Activated naive CD4-positive, alpha-beta T cell treated with anti-CD3 and anti-CD28 coated beads, Interleukin-2, amount 50 U/mL, for 24 hours (primary cell): Measurements from ENCODE around the gene SUSD5.
"Not testable (repeated sequence)": the region's sequence is repeated elsewhere in the genome, so short reads cannot be mapped to it uniquely, and the experiment has no call there.

ENCODE experiments used
- H3K27ac Mint-ChIP-seq: one replicate; pipeline ENCODE4 v1.8.0; 2021; ENCODE audit warnings: mild to moderate bottlenecking, mixed read lengths
- H3K27me3 Mint-ChIP-seq: one replicate; pipeline ENCODE4 v1.8.0; 2021; ENCODE audit warnings: mixed read lengths
- H3K36me3 Mint-ChIP-seq: one replicate; pipeline ENCODE4 v1.8.0; 2021; ENCODE audit warnings: mixed read lengths
- H3K4me1 Mint-ChIP-seq: one replicate; pipeline ENCODE4 v1.8.0; 2021; ENCODE audit warnings: mixed read lengths
- H3K4me3 Mint-ChIP-seq: one replicate; pipeline ENCODE4 v1.8.0; 2021; ENCODE audit warnings: mild to moderate bottlenecking, mixed read lengths
- H3K9me3 Mint-ChIP-seq: one replicate; pipeline ENCODE4 v1.8.0; 2021; ENCODE audit warnings: mixed read lengths

SUSD5 gene

GRCh38 chr3:33173672-33174071 lies 44.9 kb downstream of the SUSD5 start:
- Mint-ChIP-seq H3K4me3 (no peak overlapping the region), H3K36me3 (no peaks in the 10 kb centered on the region), H3K9me3 (peaks cover 4% of the 10 kb centered on the region), H3K4me1 (peaks cover 5% of the 10 kb centered on the region), H3K27ac (no peak overlapping the region), H3K27me3 (peaks cover 6% of the 10 kb centered on the region)

DNA sequence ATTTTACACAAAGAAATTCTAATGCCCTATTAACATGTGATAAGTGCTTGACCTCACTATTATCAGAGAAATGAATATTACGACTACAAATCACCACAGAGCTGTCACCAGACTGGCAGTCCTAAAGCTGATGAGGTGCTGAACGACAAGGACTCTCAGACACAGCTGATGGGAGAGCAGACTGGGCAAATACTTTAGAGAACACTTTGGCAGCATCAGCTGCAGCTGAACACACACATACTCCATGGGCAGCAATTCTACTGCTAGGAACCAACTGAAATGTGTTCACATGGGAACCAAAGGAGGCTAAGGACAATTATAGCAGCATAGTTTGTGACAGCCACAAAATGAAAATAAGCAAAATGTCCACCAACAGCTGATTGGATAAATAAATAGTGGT lies 45.5 kb downstream of the SUSD5 start:
- no peak overlapping the region for H3K27ac Mint-ChIP-seq
- H3K4me3 Mint-ChIP-seq, result no peak overlapping the region
- peaks cover 3% of the 10 kb centered on the region for H3K9me3 Mint-ChIP-seq
- H3K36me3 Mint-ChIP-seq, result no peaks in the 10 kb centered on the region
- peaks cover 6% of the 10 kb centered on the region for H3K27me3 Mint-ChIP-seq
- H3K4me1 Mint-ChIP-seq, result peaks cover 5% of the 10 kb centered on the region

DNA sequence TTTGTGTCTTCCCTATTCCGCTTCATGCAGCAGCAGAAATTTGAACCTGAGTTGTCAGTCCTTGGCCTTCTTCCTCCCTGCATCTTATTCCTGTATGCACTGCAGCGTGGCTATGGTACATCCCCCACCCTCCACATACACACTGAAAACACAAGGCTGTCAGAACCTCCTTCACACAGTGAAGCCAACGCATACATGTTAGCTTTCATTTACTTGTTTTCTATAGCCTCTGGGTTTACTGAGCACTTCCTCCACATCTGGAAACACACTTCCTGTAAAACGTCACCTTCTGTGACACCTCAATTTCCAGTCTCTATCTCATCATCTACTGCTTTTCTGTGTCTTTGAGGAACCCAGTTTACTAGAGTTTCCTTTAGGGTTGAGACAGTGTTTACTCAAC lies 47.0 kb downstream of the SUSD5 start:
- no peak overlapping the region for H3K27ac Mint-ChIP-seq
- no peaks in the 10 kb centered on the region for H3K36me3 Mint-ChIP-seq
- H3K4me1 Mint-ChIP-seq, result peaks cover 5% of the 10 kb centered on the region
- H3K27me3 Mint-ChIP-seq, result peaks cover 1% of the 10 kb centered on the region
- no peaks in the 10 kb centered on the region for H3K9me3 Mint-ChIP-seq
- no peak overlapping the region for H3K4me3 Mint-ChIP-seq

DNA sequence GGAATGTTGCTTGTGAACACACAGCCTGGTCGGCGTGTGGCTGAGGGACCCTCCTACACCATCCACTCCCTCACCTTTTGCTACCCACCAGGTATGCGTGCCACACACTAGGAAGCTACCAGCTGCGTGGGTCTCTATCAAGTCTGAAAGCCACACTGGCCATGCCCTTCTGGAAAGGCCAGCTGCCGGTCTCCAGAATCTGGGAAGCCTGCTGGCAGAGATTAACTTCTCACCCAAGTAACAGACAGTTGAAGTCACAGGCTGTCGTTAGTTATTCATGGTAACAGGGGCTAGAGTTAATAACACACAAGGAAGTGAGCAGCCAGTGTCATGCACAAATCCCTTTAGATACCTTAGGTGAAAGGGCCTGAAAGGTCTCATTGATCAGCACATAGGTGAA lies 48.1 kb downstream of the SUSD5 start:
- no peaks in the 10 kb centered on the region for H3K9me3 Mint-ChIP-seq
- no peaks in the 10 kb centered on the region for H3K36me3 Mint-ChIP-seq
- peaks cover 5% of the 10 kb centered on the region for H3K4me1 Mint-ChIP-seq
- H3K27me3 Mint-ChIP-seq, result no peaks in the 10 kb centered on the region
- no peak overlapping the region for H3K27ac Mint-ChIP-seq
- no peak overlapping the region for H3K4me3 Mint-ChIP-seq

DNA sequence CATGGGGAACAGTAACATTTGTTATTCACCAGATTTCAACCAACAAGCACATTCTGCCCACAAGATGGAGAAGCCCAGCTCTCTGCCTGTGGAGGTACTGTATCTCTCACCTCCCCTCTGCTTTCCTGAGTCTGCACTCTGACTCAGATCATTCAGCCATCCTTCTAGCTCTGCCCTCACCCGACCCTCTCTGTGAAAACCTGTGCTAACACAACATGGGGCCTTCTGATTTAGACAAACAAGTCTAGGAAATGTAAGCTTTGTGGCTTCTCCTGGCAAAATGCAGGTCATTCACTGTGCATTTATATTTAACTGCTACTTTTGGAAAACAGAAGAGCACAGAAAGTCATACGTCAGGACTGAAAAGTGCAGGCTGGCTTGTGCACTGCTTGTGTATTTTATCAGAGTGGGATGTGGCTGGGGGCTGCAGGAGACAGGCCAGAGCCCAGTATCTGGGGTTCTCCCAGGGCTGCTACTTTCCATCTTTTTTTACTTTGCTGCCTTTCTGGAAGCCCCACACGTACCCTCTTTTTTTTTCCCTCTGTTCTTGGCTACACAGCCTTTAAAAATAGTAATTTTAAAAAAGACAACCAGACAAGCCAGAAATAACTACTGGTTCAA lies 50.8 kb downstream of the SUSD5 start:
- H3K27me3 Mint-ChIP-seq, result peaks cover 2% of the 10 kb centered on the region
- H3K36me3 Mint-ChIP-seq, result no peaks in the 10 kb centered on the region
- no peaks in the 10 kb centered on the region for H3K9me3 Mint-ChIP-seq
- peaks cover 5% of the 10 kb centered on the region for H3K4me1 Mint-ChIP-seq
- H3K27ac Mint-ChIP-seq, result no peak overlapping the region
- no peak overlapping the region for H3K4me3 Mint-ChIP-seq

- H3K27me3 Mint-ChIP-seq, result peaks cover 2% of the 10 kb centered on the region
- no peaks in the 10 kb centered on the region for H3K9me3 Mint-ChIP-seq
- H3K36me3 Mint-ChIP-seq, result no peaks in the 10 kb centered on the region
- H3K4me3 Mint-ChIP-seq, result no peak overlapping the region
- H3K27ac Mint-ChIP-seq, result no peak overlapping the region
- peaks cover 5% of the 10 kb centered on the region for H3K4me1 Mint-ChIP-seq
These were observed 51.3 kb downstream of the SUSD5 start for GRCh38 chr3:33167284-33167683.

GRCh38 chr3:33166095-33166494 lies 52.5 kb downstream of the SUSD5 start:
- no peak overlapping the region for H3K4me3 Mint-ChIP-seq
- H3K27ac Mint-ChIP-seq, result no peak overlapping the region

GRCh38 chr3:33165372-33165771 lies 53.2 kb downstream of the SUSD5 start:
- Mint-ChIP-seq H3K4me3 (no peak overlapping the region), H3K27me3 (peaks cover 9% of the 10 kb centered on the region), H3K36me3 (no peaks in the 10 kb centered on the region), H3K4me1 (no peaks in the 10 kb centered on the region), H3K27ac (no peak overlapping the region), H3K9me3 (no peaks in the 10 kb centered on the region)

More at GRCh38 chr3:33166095-33166494, 52.5 kb downstream of the SUSD5 start:
- Mint-ChIP-seq H3K4me1 (no peaks in the 10 kb centered on the region), H3K9me3 (no peaks in the 10 kb centered on the region), H3K27me3 (peaks cover 3% of the 10 kb centered on the region), H3K36me3 (no peaks in the 10 kb centered on the region)

GRCh38 chr3:33162621-33163020 lies 56.0 kb downstream of the SUSD5 start:
- H3K36me3 Mint-ChIP-seq, H3K4me3 Mint-ChIP-seq, H3K9me3 Mint-ChIP-seq, H3K4me1 Mint-ChIP-seq, H3K27ac Mint-ChIP-seq: not testable (repeated sequence)
- peaks cover 23% of the 10 kb centered on the region for H3K27me3 Mint-ChIP-seq

- Mint-ChIP-seq H3K27ac (no peak overlapping the region), H3K4me3 (no peak overlapping the region), H3K36me3 (no peaks in the 10 kb centered on the region), H3K9me3 (no peaks in the 10 kb centered on the region), H3K27me3 (peaks cover 23% of the 10 kb centered on the region), H3K4me1 (no peaks in the 10 kb centered on the region)
These were observed 58.6 kb downstream of the SUSD5 start for GRCh38 chr3:33159981-33160380.

DNA sequence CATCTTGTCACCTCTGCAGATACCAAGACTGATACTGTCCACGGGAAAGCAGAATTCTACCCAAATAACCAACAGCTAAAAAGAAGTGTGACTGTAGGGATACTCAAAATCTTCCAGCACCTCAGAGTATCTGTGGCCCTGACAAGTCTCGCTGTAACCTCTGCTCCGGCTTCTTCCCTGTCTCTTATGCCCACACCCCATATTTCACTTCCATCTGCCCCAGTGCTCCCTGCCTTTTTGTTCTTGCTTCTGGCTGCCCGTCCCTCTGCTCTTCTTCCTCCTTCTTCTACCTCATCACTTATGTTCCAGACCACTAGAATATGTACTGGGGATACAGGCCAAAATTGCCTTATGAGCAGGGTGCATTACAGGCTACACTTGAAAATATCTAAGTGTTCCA lies 59.4 kb downstream of the SUSD5 start:
- Mint-ChIP-seq H3K4me3 (no peak overlapping the region), H3K27ac (no peak overlapping the region), H3K9me3 (no peaks in the 10 kb centered on the region), H3K36me3 (no peaks in the 10 kb centered on the region), H3K27me3 (peaks cover 23% of the 10 kb centered on the region), H3K4me1 (no peaks in the 10 kb centered on the region)

GRCh38 chr3:33155301-33155700 lies 63.3 kb downstream of the SUSD5 start:
- no peaks in the 10 kb centered on the region for H3K36me3 Mint-ChIP-seq
- H3K4me1 Mint-ChIP-seq, result no peaks in the 10 kb centered on the region
- H3K9me3 Mint-ChIP-seq, result no peaks in the 10 kb centered on the region
- H3K27me3 Mint-ChIP-seq, result peaks cover 17% of the 10 kb centered on the region
- no peak overlapping the region for H3K27ac Mint-ChIP-seq
- H3K4me3 Mint-ChIP-seq, result no peak overlapping the region

DNA sequence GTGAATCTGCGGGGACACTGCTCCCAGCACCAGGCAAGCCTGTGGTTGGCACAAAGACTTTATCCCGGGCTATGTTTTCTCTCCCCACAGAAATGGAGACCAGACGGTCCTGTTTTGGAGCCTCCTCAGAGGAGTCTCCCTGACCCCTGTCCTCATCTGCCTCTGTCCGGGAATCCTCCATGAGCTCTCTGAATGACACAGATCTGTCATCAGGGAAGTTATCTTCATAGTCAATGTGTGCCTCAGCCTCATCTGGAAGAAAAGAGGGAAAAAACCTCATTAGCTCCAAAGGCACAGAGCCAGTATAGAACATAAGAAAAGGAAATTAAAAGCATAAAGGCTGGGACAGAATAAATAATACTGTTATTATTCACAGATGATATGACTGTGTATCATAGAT lies 64.8 kb downstream of the SUSD5 start:
- H3K27me3 Mint-ChIP-seq, result peaks cover 11% of the 10 kb centered on the region
- H3K4me3 Mint-ChIP-seq, result no peak overlapping the region
- no peaks in the 10 kb centered on the region for H3K36me3 Mint-ChIP-seq
- H3K27ac Mint-ChIP-seq, result no peak overlapping the region
- H3K4me1 Mint-ChIP-seq, result no peaks in the 10 kb centered on the region
- no peaks in the 10 kb centered on the region for H3K9me3 Mint-ChIP-seq

DNA sequence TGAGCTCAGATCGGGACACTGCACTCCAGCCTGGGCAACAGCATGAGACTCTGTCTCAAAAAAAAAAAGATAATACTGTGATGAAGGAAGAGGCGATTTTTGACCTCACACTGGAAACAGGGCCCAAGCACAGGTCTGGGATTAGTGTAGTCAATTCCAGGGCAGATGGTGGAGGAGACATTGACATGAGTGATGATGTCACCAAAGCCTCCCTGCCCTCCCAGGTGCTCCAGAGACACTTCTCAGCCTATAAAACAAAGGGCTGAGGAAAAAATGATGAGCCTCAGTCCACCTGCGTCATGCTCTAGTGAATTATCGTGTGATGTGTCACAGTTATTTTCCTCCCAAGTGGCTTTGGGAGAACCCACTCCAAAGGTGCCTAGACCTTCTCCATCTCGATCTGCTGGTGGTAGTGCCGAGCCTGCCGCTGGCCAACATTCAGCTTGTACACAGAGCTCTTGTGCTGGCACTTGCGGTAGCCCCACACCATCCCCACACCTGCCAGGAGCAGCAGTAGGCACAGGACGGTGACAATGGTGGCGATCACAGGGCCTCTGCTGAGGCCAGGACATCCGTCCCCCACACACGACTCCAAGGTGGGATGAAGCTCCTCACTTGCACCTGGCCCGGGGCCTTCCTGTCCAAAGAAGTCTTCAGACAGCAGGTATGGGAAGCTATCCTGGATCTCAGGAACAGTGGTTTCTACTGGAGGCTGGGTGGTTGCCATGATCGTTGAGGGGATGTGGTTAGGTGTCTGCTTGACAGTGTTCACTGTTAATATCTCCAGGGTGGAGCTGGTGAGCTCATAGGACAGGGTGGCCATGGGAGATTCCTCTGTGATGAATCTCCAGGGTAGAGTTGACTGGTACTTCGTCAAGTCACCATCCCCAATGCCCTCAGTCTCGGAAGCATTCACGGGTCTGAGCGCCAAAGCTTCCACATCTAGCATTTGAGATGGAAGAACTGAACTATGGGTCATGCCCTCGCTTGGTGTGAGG lies 65.9 kb downstream of the SUSD5 start:
- Mint-ChIP-seq H3K27ac (no peak overlapping the region), H3K4me1 (no peaks in the 10 kb centered on the region), H3K4me3 (no peak overlapping the region), H3K9me3 (no peaks in the 10 kb centered on the region), H3K27me3 (peaks cover 3% of the 10 kb centered on the region), H3K36me3 (no peaks in the 10 kb centered on the region)

DNA sequence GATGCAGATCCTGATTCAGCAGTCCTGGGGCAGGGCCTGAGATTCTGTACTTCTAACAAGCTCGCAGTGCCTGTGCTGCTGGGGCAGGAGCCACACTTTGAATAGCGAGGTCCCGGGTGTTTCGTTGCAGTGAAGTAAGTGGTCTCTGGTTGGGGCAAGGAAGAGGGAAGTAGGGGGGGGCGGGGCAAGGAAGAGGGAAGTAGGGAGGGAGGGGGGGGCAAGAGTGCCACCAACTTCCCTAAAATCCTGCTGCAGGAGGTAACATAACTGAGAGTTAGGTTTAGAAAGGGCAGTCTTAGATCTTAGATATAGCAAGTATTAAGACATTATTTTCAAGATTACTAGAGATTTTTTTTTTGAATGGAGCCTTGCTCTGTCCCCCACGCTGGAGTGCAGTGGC lies 69.3 kb downstream of the SUSD5 start:
- no peaks in the 10 kb centered on the region for H3K9me3 Mint-ChIP-seq
- no peaks in the 10 kb centered on the region for H3K4me1 Mint-ChIP-seq
- no peak overlapping the region for H3K27ac Mint-ChIP-seq
- H3K36me3 Mint-ChIP-seq, result peaks cover under 1% of the 10 kb centered on the region
- no peak overlapping the region for H3K4me3 Mint-ChIP-seq
- peaks cover 3% of the 10 kb centered on the region for H3K27me3 Mint-ChIP-seq

DNA sequence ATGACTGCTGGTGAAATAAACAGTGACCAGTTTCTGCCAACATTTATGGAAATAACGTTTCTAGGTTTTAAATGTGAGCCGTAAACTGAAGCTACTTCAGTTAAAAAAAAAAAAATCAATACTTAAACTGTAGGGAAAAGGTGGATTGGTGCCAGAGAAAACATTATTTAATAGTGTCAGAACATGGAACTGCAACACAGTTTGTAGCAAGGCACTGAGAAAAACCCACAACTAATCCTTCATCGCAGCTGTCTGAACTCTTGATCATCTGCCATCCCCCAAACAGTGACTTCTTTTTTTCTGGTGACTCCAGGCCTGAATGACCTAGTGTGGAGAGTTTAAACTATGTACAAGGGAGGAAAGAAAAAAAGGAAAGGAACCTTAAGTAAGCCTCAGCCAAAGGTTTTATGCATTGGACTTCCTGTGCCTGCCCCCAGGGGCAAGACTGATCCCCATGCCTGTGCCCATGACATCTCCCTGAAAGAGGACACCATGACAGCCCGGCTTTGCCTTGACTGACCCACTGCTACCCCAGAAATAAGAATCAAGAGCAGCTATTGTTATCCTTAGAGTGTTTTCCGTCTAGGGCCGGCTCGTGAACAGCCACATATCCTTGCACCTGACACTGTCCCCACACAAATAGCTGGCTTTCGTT lies 71.7 kb downstream of the SUSD5 start:
- Mint-ChIP-seq H3K4me1 (no peaks in the 10 kb centered on the region), H3K27ac (no peak overlapping the region), H3K4me3 (no peak overlapping the region), H3K27me3 (no peaks in the 10 kb centered on the region), H3K9me3 (no peaks in the 10 kb centered on the region), H3K36me3 (peaks cover 11% of the 10 kb centered on the region)
